IMR-90 (cell line): Measurements from ENCODE around the gene BCO2. TPM values are rescaled to one million over a fixed set of nuclear protein-coding genes. Genes with fewer than 3 reads are reported as not detected.

ENCODE experiments used
- ATAC-seq: fragments of 200-7000 bp; cut with Tn5 transposase; 2 replicates; pipeline ENCODE4 v1.9.1; 2020; ENCODE audit warnings: low read depth, mild to moderate bottlenecking, moderate library complexity
- BruUV-seq: library from RNA; stranded (reverse); fragments of 400-500 nt; replicated peaks from 2 replicates; lab custom pipeline; 2021; lab: Mats Ljungman, UMichigan
- CTCF ChIA-PET: fragments of 300-600 bp; formaldehyde crosslinking; extraction: SDS; loops from one replicate; lab custom pipeline; 2021; ENCODE audit warnings: antibody characterized with exemption; lab: Yijun Ruan, JAX
- POLR2A ChIA-PET: fragments of 300-600 bp; sonication (Branson Sonifier 250); formaldehyde crosslinking; loops from one replicate; lab custom pipeline; 2022; ENCODE audit warnings: antibody characterized with exemption; ENCODE audit not compliant: unreplicated experiment; lab: Charles Lee
- DNase-seq: peaks from one replicate; pipeline ENCODE4 v3.0.0; 2013
- H2AFZ ChIP-seq: replicated peaks from 2 replicates; pipeline ENCODE3; 2013; ENCODE audit warnings: low read length, mild to moderate bottlenecking; ENCODE audit not compliant: poor library complexity
- H2AK5ac ChIP-seq: 2 replicates; pipeline ENCODE4 v1.6.1; 2013; ENCODE audit warnings: low read depth, low read length, inconsistent platforms
- H2AK9ac ChIP-seq: replicated peaks from 2 replicates; pipeline ENCODE3; 2013; ENCODE audit warnings: mild to moderate bottlenecking, low read depth, low read length, moderate library complexity; ENCODE audit not compliant: poor library complexity
- H2BK120ac ChIP-seq: 2 replicates; pipeline ENCODE4 v1.6.1; 2013; ENCODE audit warnings: low read depth, low read length, inconsistent platforms
- H2BK15ac ChIP-seq: 3 replicates; pipeline ENCODE4 v1.6.1; 2013; ENCODE audit warnings: low read depth, low read length, inconsistent platforms
- H2BK20ac ChIP-seq: 2 replicates; pipeline ENCODE4 v1.6.1; 2013; ENCODE audit warnings: low read depth, mild to moderate bottlenecking, inconsistent platforms, low read length, moderate library complexity
- H2BK5ac ChIP-seq: 2 replicates; pipeline ENCODE4 v1.6.1; 2013; ENCODE audit warnings: mild to moderate bottlenecking, low read depth, low read length, inconsistent platforms; ENCODE audit not compliant: poor library complexity, severe bottlenecking
- H3K14ac ChIP-seq: replicated peaks from 2 replicates; pipeline ENCODE4 v1.6.1; 2013; ENCODE audit warnings: low read depth, low read length, inconsistent platforms
- H3K18ac ChIP-seq: 2 replicates; pipeline ENCODE4 v1.6.1; 2013; ENCODE audit warnings: low read depth, low read length, control low read depth
- H3K23ac ChIP-seq: 2 replicates; pipeline ENCODE4 v1.6.1; 2013; ENCODE audit warnings: low read depth, low read length, inconsistent platforms
- H3K27ac ChIP-seq: 2 replicates; pipeline ENCODE4 v1.5.1; 2013; ENCODE audit warnings: mild to moderate bottlenecking, control low read depth, low read length; ENCODE audit not compliant: insufficient read depth
- H3K27me3 ChIP-seq: 2 replicates; pipeline ENCODE4 v1.6.1; 2013; ENCODE audit warnings: low read length; ENCODE audit not compliant: control insufficient read depth, insufficient read depth
- H3K36me3 ChIP-seq: 2 replicates; pipeline ENCODE4 v1.6.1; 2013; ENCODE audit warnings: low read length, mixed read lengths; ENCODE audit not compliant: control insufficient read depth, insufficient read depth
- H3K4ac ChIP-seq: 2 replicates; pipeline ENCODE4 v1.6.1; 2013; ENCODE audit warnings: low read depth, low read length, inconsistent platforms
- H3K4me1 ChIP-seq: 2 replicates; pipeline ENCODE4 v1.6.1; 2013; ENCODE audit warnings: low read length, mixed read lengths; ENCODE audit not compliant: control insufficient read depth, insufficient read depth
- H3K4me2 ChIP-seq: 2 replicates; pipeline ENCODE4 v1.6.1; 2013; ENCODE audit warnings: low read depth, mild to moderate bottlenecking, control low read depth, low read length, moderate library complexity
- H3K4me3 ChIP-seq: 2 replicates; pipeline ENCODE4 v1.5.1; 2013; ENCODE audit warnings: low read depth, mild to moderate bottlenecking, control low read depth, low read length, moderate library complexity; ENCODE audit not compliant: insufficient read depth
- H3K56ac ChIP-seq: 2 replicates; pipeline ENCODE4 v1.6.1; 2013; ENCODE audit warnings: low read length, inconsistent platforms; ENCODE audit not compliant: insufficient read depth; ENCODE audit errors: extremely low read depth
- H3K79me1 ChIP-seq, 2 experiments: 2 replicates each; pipeline ENCODE4 v1.6.1; 2013; ENCODE audit warnings: low read length in 2 of 2, inconsistent platforms in 1 of 2, low read depth in 1 of 2
- H3K9ac ChIP-seq: 2 replicates; pipeline ENCODE4 v1.6.1; 2013; ENCODE audit warnings: low read depth, low read length, control low read depth
- H3K9me1 ChIP-seq: 2 replicates; pipeline ENCODE4 v1.6.1; 2013; ENCODE audit warnings: low read length, inconsistent platforms; ENCODE audit not compliant: insufficient read depth
- H3K9me3 ChIP-seq: 2 replicates; pipeline ENCODE4 v1.6.1; 2013; ENCODE audit warnings: low read length; ENCODE audit not compliant: control insufficient read depth, insufficient read depth
- H4K20me1 ChIP-seq: 2 replicates; pipeline ENCODE4 v1.6.1; 2013; ENCODE audit warnings: low read length, inconsistent platforms; ENCODE audit not compliant: insufficient read depth
- H4K5ac ChIP-seq: 2 replicates; pipeline ENCODE4 v1.6.1; 2013; ENCODE audit warnings: mild to moderate bottlenecking, low read depth, low read length, control low read depth
- H4K8ac ChIP-seq, 2 experiments: 2 replicates each; pipeline ENCODE4 v1.6.1; 2013; ENCODE audit warnings: low read depth in 2 of 2, low read length in 2 of 2, control low read depth in 1 of 2, inconsistent platforms in 1 of 2
- H4K91ac ChIP-seq: 2 replicates; pipeline ENCODE4 v1.6.1; 2013; ENCODE audit warnings: low read depth, low read length, inconsistent platforms; ENCODE audit not compliant: insufficient read depth
- FOS ChIP-seq: fragments of 150-350 bp; IDR thresholded peaks from 2 replicates; pipeline ENCODE4 v1.6.1; 2016; ENCODE audit warnings: low read depth, low read length
- MAFK ChIP-seq: IDR thresholded peaks from 2 replicates; pipeline ENCODE4 v1.6.1; 2012; ENCODE audit warnings: low read depth, low read length, improper control_type of control experiment
- MAZ ChIP-seq: IDR thresholded peaks from 2 replicates; pipeline ENCODE4 v1.6.1; 2012; ENCODE audit warnings: low read depth, mild to moderate bottlenecking, low read length, improper control_type of control experiment, moderate library complexity, borderline replicate concordance
- NFE2L2 ChIP-seq: fragments of 150-350 bp; IDR thresholded peaks from 2 replicates; pipeline ENCODE4 v1.6.1; 2016; ENCODE audit warnings: low read depth, mild to moderate bottlenecking, low read length
- RAD21 ChIP-seq: IDR thresholded peaks from 2 replicates; pipeline ENCODE4 v1.6.1; 2012; ENCODE audit warnings: low read length, improper control_type of control experiment
- RCOR1 ChIP-seq: IDR thresholded peaks from 2 replicates; pipeline ENCODE4 v1.6.1; 2012; ENCODE audit warnings: mild to moderate bottlenecking, low read length, improper control_type of control experiment; ENCODE audit not compliant: insufficient replicate concordance
- RFX5 ChIP-seq: IDR thresholded peaks from 2 replicates; pipeline ENCODE4 v1.8.0; 2012; ENCODE audit warnings: low read depth, mild to moderate bottlenecking, low read length, moderate library complexity
- SMC3 ChIP-seq: fragments of 150-350 bp; IDR thresholded peaks from 2 replicates; pipeline ENCODE4 v1.6.1; 2016; ENCODE audit warnings: low read depth, mild to moderate bottlenecking, antibody characterized with exemption, low read length, moderate library complexity
- WGBS, 2 experiments: methylation state at CpG; one replicate each; pipeline versions ENCODE4 v1.1.5 to v1.1.7; 2013; ENCODE audit warnings: missing lambda C conversion rate in 2 of 2; ENCODE audit not compliant: insufficient read length in 1 of 2; ENCODE audit errors: extremely low coverage in 2 of 2; 5-methylcytosine and 5-hydroxymethylcytosine counted together
- dilution Hi-C: fragments of 300-500 bp; cut with HindIII; formaldehyde crosslinking; loops from one replicate; pipeline ENCODE4 v1.14.3; 2018; ENCODE audit warnings: low sequenced_read_pairs; ENCODE audit not compliant: unreplicated experiment
- in situ Hi-C: fragments of 300-500 bp; cut with MboI; formaldehyde crosslinking; loops from 3 replicates; pipeline ENCODE4 v1.14.3; 2019; ENCODE audit warnings: low sequenced_read_pairs, inconsistent platforms, mixed read lengths
- intact Hi-C: fragments of 100-400 bp; cut with micrococcal nuclease; formaldehyde crosslinking; loops from 2 replicates; pipeline ENCODE4 v1.10.0; 2022
- polyA plus RNA-seq, 3 experiments: library from polyadenylated mRNA; depleted of rRNA; stranded (reverse); fragments of >200 nt; gene quantifications; 2 replicates each; pipeline ENCODE4 v1.2.3, GENCODE V29; 2012; ENCODE audit warnings: low replicate concordance in 1 of 3
- total RNA-seq: library from RNA; depleted of rRNA; stranded (reverse); fragments of >200 nt; gene quantifications from 2 replicates; pipeline ENCODE4 v1.2.3, GENCODE V29; 2012
- TF ChIP-seq, protein P1 (sequence below): conservative IDR thresholded peaks from 2 replicates; pipeline ENCODE4 v1.5.1; 2012; ENCODE audit warnings: mild to moderate bottlenecking, low read depth, low read length, improper control_type of control experiment
- TF ChIP-seq, protein P2 (sequence below): fragments of 150-350 bp; IDR thresholded peaks from 2 replicates; pipeline ENCODE4 v1.6.1; 2016; ENCODE audit warnings: low read depth, mild to moderate bottlenecking, low read length, moderate library complexity, borderline replicate concordance

Gene BCO2
- total and polyA plus RNA-seq, 2 of the 4 experiments (the other 2 are of a cell fraction) = 0.18 to 0.68 TPM

DNA sequence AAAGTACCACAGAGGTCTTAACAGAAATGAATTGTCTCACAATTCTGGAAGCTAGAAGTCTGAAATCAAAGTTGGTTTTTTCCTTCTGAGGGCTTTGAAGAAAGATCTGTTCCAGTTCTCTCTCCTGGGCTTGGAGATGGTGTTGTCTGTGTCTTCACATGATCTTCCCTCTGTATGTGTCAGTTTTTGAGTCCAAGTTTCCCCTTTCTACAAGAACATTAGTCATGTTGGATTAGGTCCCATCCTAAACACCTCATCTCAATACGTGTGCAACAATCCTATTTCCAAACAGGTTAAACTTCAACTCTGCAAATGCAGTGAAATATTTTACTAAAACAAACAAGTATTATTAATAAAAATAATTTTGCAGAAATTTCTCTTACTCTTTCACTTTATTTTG, 47.8 kb downstream of the BCO2 start:
- Histone ChIP-seq H3K23ac (no peak overlapping the region), H3K4me2 (peak overlapping the region; percentile 37; the same call in 1 of the 2 replicates), H4K8ac (peak overlapping the region in 1 of 2 experiments; percentile 56; a peak in 1 of 4 replicates), H4K91ac (0 out of 2 replicates have a peak overlapping the region, but pooled peaks have one; percentile 26), H3K56ac (no peak overlapping the region), H3K27ac (no peak overlapping the region), H3K79me1 (peaks cover 12 to 20% of the 10 kb centered on the region in 2 experiments), H3K4ac (no peak overlapping the region), H3K14ac (no peak overlapping the region), H3K9ac (no peak overlapping the region), H2AFZ (no peak overlapping the region), H2BK120ac (peak overlapping the region; percentile 36), H3K36me3 (no peaks in the 10 kb centered on the region), H2BK5ac (peak overlapping the region; percentile 78), H4K20me1 (no peaks in the 10 kb centered on the region), H4K5ac (peak overlapping the region; percentile 33; the same call in 1 of the 2 replicates), H3K9me1 (no peaks in the 10 kb centered on the region; the same call in 1 of the 2 replicates), H3K18ac (peak overlapping the region; percentile 73; the same call in 1 of the 2 replicates), H3K4me3 (no peak overlapping the region), H2AK5ac (no peak overlapping the region), H2BK20ac (peak overlapping the region; percentile 28; the same call in 1 of the 2 replicates), H2AK9ac (no peak overlapping the region), H2BK15ac (peak overlapping the region; percentile 15; the same call in 2 of the 3 replicates), H3K9me3 (no peaks in the 10 kb centered on the region), H3K27me3 (no peaks in the 10 kb centered on the region), H3K4me1 (peaks cover 11% of the 10 kb centered on the region)
- DNase-seq (peak; percentile 45), ATAC-seq (no peak)
- intact Hi-C loops = loop anchor here (1.0 to 10.0 kb wide), 4 partner anchors 144 to 1066 kb away; partner anchors contain the start of genes ALG9, CFAP68 and FDXACB1
- no TSS peak for BruUV-seq
- dilution Hi-C loops = no loop called here
- ChIA-PET POLR2A (no interaction called here), CTCF (interaction anchor here (1.9 kb wide), 1 partner anchor 58 kb away, joined by 16 read pairs; no protein-coding TSS in a partner anchor)
- TF ChIP-seq RCOR1 (no peak), NFE2L2 (no peak), RFX5 (no peak), MAFK (no peak), MAZ (no peak), FOS (no peak), SMC3 (no peak), RAD21 (no peak)
- TF ChIP-seq, protein P1, sequence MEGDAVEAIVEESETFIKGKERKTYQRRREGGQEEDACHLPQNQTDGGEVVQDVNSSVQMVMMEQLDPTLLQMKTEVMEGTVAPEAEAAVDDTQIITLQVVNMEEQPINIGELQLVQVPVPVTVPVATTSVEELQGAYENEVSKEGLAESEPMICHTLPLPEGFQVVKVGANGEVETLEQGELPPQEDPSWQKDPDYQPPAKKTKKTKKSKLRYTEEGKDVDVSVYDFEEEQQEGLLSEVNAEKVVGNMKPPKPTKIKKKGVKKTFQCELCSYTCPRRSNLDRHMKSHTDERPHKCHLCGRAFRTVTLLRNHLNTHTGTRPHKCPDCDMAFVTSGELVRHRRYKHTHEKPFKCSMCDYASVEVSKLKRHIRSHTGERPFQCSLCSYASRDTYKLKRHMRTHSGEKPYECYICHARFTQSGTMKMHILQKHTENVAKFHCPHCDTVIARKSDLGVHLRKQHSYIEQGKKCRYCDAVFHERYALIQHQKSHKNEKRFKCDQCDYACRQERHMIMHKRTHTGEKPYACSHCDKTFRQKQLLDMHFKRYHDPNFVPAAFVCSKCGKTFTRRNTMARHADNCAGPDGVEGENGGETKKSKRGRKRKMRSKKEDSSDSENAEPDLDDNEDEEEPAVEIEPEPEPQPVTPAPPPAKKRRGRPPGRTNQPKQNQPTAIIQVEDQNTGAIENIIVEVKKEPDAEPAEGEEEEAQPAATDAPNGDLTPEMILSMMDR = no peak
- TF ChIP-seq, protein P2, sequence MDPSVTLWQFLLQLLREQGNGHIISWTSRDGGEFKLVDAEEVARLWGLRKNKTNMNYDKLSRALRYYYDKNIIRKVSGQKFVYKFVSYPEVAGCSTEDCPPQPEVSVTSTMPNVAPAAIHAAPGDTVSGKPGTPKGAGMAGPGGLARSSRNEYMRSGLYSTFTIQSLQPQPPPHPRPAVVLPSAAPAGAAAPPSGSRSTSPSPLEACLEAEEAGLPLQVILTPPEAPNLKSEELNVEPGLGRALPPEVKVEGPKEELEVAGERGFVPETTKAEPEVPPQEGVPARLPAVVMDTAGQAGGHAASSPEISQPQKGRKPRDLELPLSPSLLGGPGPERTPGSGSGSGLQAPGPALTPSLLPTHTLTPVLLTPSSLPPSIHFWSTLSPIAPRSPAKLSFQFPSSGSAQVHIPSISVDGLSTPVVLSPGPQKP = no peak
- in situ Hi-C loops = loop anchor here (5.0 to 25.0 kb wide), 4 partner anchors 59 to 1314 kb away; no protein-coding TSS in a partner anchor
- no CpG with 5 or more reads among the region's 1 CpG for WGBS, 2 experiments
